Measurements from ENCODE around the gene GPATCH2. TPM values are rescaled to one million over a fixed set of nuclear protein-coding genes. Genes with fewer than 3 reads are reported as not detected.

The GPATCH2 gene
- total and polyA plus RNA-seq, 2 donors (not counting 1 experiment from before 2014, with no cell fraction given), result 10.5 to 22.0 TPM

DNA sequence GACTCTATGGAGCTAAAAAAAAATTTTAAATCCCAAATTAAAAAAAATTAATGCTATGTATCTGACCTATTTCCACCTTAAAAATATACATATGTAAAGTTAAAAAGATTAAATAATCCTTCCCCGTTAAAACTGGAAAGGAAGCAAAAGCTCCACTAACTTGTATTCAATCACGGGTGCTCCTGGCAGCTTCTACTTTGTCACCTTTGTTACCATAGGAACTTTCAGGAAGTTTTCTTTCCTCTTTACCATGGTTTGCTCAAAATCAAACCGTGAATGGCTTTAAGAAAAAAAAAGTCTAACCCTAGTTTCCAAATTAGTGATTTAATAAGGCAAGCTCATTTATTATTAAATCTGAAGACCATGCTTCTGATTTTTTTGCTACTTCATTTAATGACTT lies 3.5 kb downstream of the GPATCH2 start:
- no peaks in the 10 kb centered on the region for H4K20me1 ChIP-seq (ENCODE audit: control insufficient read depth, extremely low read depth, insufficient read depth, low read length)
- DNase-seq (ENCODE audit: low read depth in 2 of 2), result peak; percentile 1
- no peaks in the 10 kb centered on the region for H3K9me3 ChIP-seq (ENCODE audit: control insufficient read depth, insufficient read depth, low read depth, low read length)
- peaks cover 54% of the 10 kb centered on the region for H3K79me2 ChIP-seq (ENCODE audit: control insufficient read depth, insufficient read depth, low read length)
- H3K36me3 ChIP-seq (ENCODE audit: control insufficient read depth, insufficient read depth, low read length), result no peaks in the 10 kb centered on the region
- H3K4me1 ChIP-seq (ENCODE audit: control insufficient read depth, extremely low read depth, insufficient read depth, low read length), result peaks cover 4% of the 10 kb centered on the region
- H3K4me3 ChIP-seq (replicated peaks in 1 of 4; ENCODE audit: control extremely low read depth in 1 of 4, insufficient read depth in 1 of 4, low read depth in 3 of 4, low read length in 4 of 4), result no peak overlapping the region
- no peak for TF ChIP-seq EZH2 (IDR thresholded peaks at IDR 0.05; ENCODE audit: low read length, missing control alignments)
- TF ChIP-seq, protein P1, sequence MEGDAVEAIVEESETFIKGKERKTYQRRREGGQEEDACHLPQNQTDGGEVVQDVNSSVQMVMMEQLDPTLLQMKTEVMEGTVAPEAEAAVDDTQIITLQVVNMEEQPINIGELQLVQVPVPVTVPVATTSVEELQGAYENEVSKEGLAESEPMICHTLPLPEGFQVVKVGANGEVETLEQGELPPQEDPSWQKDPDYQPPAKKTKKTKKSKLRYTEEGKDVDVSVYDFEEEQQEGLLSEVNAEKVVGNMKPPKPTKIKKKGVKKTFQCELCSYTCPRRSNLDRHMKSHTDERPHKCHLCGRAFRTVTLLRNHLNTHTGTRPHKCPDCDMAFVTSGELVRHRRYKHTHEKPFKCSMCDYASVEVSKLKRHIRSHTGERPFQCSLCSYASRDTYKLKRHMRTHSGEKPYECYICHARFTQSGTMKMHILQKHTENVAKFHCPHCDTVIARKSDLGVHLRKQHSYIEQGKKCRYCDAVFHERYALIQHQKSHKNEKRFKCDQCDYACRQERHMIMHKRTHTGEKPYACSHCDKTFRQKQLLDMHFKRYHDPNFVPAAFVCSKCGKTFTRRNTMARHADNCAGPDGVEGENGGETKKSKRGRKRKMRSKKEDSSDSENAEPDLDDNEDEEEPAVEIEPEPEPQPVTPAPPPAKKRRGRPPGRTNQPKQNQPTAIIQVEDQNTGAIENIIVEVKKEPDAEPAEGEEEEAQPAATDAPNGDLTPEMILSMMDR (conservative IDR thresholded peaks at IDR 0.05 in 1 of 2, IDR thresholded peaks at IDR 0.05 in 1 of 2; ENCODE audit: low read depth in 1 of 2, low read length in 2 of 2), result no peak
- H3K9ac ChIP-seq (ENCODE audit: insufficient read depth, low read length), result no peak overlapping the region
- H3K27me3 ChIP-seq (ENCODE audit: control insufficient read depth, insufficient read depth, low read length), result no peaks in the 10 kb centered on the region
- H3K4me2 ChIP-seq (ENCODE audit: extremely low read depth, insufficient read depth, low read length), result no peak overlapping the region
- H3K27ac ChIP-seq (ENCODE audit: insufficient read depth, low read length), result no peak overlapping the region
- H2AFZ ChIP-seq (ENCODE audit: low read length), result no peak overlapping the region

DNA sequence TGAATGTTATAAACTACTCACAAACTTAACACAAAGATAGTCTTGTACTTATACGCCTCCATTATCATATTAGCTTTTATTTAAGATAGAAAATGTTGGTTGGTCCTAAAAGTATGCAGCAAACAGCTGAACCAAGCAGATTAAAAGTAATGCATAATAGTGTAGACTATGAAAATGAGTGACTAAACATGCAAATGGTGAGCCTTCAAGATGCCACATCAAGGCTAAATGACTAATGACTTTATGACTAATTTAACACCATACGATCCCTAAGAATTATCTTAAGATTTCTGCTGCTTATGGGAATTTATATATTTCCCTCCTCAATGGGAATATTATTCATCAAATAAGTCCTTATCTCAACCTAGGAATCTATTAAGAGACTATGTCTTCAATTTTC lies 4.6 kb downstream of the GPATCH2 start:
- Histone ChIP-seq H2AFZ (ENCODE audit: low read length) (no peak overlapping the region), H3K36me3 (ENCODE audit: control insufficient read depth, insufficient read depth, low read length) (no peaks in the 10 kb centered on the region), H4K20me1 (ENCODE audit: control insufficient read depth, extremely low read depth, insufficient read depth, low read length) (no peaks in the 10 kb centered on the region), H3K4me1 (ENCODE audit: control insufficient read depth, extremely low read depth, insufficient read depth, low read length) (peaks cover 2% of the 10 kb centered on the region), H3K4me2 (ENCODE audit: extremely low read depth, insufficient read depth, low read length) (no peak overlapping the region), H3K79me2 (ENCODE audit: control insufficient read depth, insufficient read depth, low read length) (peaks cover 60% of the 10 kb centered on the region), H3K4me3 (replicated peaks in 1 of 4; ENCODE audit: control extremely low read depth in 1 of 4, insufficient read depth in 1 of 4, low read depth in 3 of 4, low read length in 4 of 4) (no peak overlapping the region), H3K27ac (ENCODE audit: insufficient read depth, low read length) (no peak overlapping the region), H3K9ac (ENCODE audit: insufficient read depth, low read length) (no peak overlapping the region), H3K27me3 (ENCODE audit: control insufficient read depth, insufficient read depth, low read length) (no peaks in the 10 kb centered on the region), H3K9me3 (ENCODE audit: control insufficient read depth, insufficient read depth, low read depth, low read length) (no peaks in the 10 kb centered on the region)
- DNase-seq (ENCODE audit: low read depth in 2 of 2), result peak in 1 of 2 donors; percentile 16
- TF ChIP-seq EZH2 (IDR thresholded peaks at IDR 0.05; ENCODE audit: low read length, missing control alignments), result no peak
- TF ChIP-seq, protein P1 (conservative IDR thresholded peaks at IDR 0.05 in 1 of 2, IDR thresholded peaks at IDR 0.05 in 1 of 2; ENCODE audit: low read depth in 1 of 2, low read length in 2 of 2), result no peak

DNA sequence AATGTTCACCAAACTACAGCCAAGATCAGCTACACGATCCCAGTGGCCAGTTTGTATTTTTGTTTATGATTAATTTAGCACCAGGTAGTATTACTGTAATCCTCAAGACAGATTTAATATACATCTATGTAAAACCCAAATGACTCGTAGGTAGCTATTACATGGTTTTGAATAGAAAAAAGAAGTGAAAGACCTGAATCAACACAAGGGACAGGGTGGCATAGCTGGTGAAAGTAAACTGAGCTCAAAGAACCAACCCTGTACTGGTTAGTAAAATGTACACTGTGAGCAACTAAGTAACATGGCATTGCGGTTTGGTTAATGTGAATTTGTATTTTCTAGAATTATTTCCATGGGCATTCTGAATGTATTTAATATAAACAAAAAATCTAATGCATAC lies 8.8 kb downstream of the GPATCH2 start:
- TF ChIP-seq, protein P1 (conservative IDR thresholded peaks at IDR 0.05 in 1 of 2, IDR thresholded peaks at IDR 0.05 in 1 of 2; ENCODE audit: low read depth in 1 of 2, low read length in 2 of 2), result no peak
- TF ChIP-seq EZH2 (IDR thresholded peaks at IDR 0.05; ENCODE audit: low read length, missing control alignments), result no peak
- Histone ChIP-seq H3K79me2 (ENCODE audit: control insufficient read depth, insufficient read depth, low read length) (peaks cover 30% of the 10 kb centered on the region), H2AFZ (ENCODE audit: low read length) (no peak overlapping the region), H3K27ac (ENCODE audit: insufficient read depth, low read length) (no peak overlapping the region), H3K4me3 (replicated peaks in 1 of 4; ENCODE audit: control extremely low read depth in 1 of 4, insufficient read depth in 1 of 4, low read depth in 3 of 4, low read length in 4 of 4) (no peak overlapping the region), H3K9ac (ENCODE audit: insufficient read depth, low read length) (no peak overlapping the region), H4K20me1 (ENCODE audit: control insufficient read depth, extremely low read depth, insufficient read depth, low read length) (no peaks in the 10 kb centered on the region), H3K36me3 (ENCODE audit: control insufficient read depth, insufficient read depth, low read length) (no peaks in the 10 kb centered on the region), H3K27me3 (ENCODE audit: control insufficient read depth, insufficient read depth, low read length) (no peaks in the 10 kb centered on the region), H3K9me3 (ENCODE audit: control insufficient read depth, insufficient read depth, low read depth, low read length) (no peaks in the 10 kb centered on the region), H3K4me1 (ENCODE audit: control insufficient read depth, extremely low read depth, insufficient read depth, low read length) (no peaks in the 10 kb centered on the region), H3K4me2 (ENCODE audit: extremely low read depth, insufficient read depth, low read length) (no peak overlapping the region)
- DNase-seq (ENCODE audit: low read depth in 2 of 2), result no peak

Data from fibroblast of lung (primary cell).